ENCODE measurements around the gene FIGNL2.

The FIGNL2 gene

GRCh38 chr12:51865757-51866270 is 17.3 kb upstream of the FIGNL2 start:
- TF ChIP-seq CTCF (IDR thresholded peaks at IDR 0.05; ENCODE audit: insufficient read depth, low read depth, low read length, missing control alignments) = no peak
- DNase-seq (ENCODE audit: low read depth) = no peak
- H3K4me3 ChIP-seq (ENCODE audit: low read length) = no peak overlapping the region

GRCh38 chr12:51864833-51865670 is 16.5 kb upstream of the FIGNL2 start:
- no peak for DNase-seq (ENCODE audit: low read depth)
- H3K4me3 ChIP-seq (ENCODE audit: low read length) = no peak overlapping the region
- no peak for TF ChIP-seq CTCF (IDR thresholded peaks at IDR 0.05; ENCODE audit: insufficient read depth, low read depth, low read length, missing control alignments)

GRCh38 chr12:51863933-51864832 is 15.7 kb upstream of the FIGNL2 start:
- TF ChIP-seq CTCF (IDR thresholded peaks at IDR 0.05; ENCODE audit: insufficient read depth, low read depth, low read length, missing control alignments) = no peak
- no peak for DNase-seq (ENCODE audit: low read depth)
- no peak overlapping the region for H3K4me3 ChIP-seq (ENCODE audit: low read length)

- TF ChIP-seq CTCF (IDR thresholded peaks at IDR 0.05; ENCODE audit: insufficient read depth, low read depth, low read length, missing control alignments) = no peak
- no peak for DNase-seq (ENCODE audit: low read depth)
- H3K4me3 ChIP-seq (ENCODE audit: low read length) = no peak overlapping the region
These were observed 14.9 kb upstream of the FIGNL2 start for GRCh38 chr12:51863363-51863932.

GRCh38 chr12:51862947-51863346 is 14.4 kb upstream of the FIGNL2 start:
- TF ChIP-seq CTCF (IDR thresholded peaks at IDR 0.05; ENCODE audit: insufficient read depth, low read depth, low read length, missing control alignments) = no peak
- H3K4me3 ChIP-seq (ENCODE audit: low read length) = no peak overlapping the region
- no peak for DNase-seq (ENCODE audit: low read depth)

GRCh38 chr12:51860986-51861385 is 12.5 kb upstream of the FIGNL2 start:
- DNase-seq (ENCODE audit: low read depth) = no peak
- no peak for TF ChIP-seq CTCF (IDR thresholded peaks at IDR 0.05; ENCODE audit: insufficient read depth, low read depth, low read length, missing control alignments)
- H3K4me3 ChIP-seq (ENCODE audit: low read length) = no peak overlapping the region

Data from epithelial cell of esophagus (primary cell).